ENCODE results near the gene CALD1.

DNA sequence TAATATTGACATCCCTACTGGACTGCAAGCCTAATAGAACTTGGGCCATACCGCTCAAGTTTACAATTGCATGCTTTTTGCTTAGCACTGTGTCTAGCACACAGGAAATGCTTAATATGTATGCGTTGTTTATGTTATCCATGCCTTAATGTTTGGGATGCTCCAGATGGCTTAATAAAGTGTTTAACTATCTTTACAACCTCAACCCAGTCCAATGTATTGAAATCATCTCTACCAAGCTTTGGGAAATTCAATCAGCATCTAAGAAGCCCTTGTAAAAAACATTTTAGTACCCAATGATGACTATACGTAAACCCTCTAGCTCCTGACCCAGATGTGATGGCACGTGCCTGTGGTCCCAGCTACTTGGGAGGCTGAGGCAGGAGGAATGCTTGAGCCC, 40.0 kb downstream of the CALD1 start:
- TF ChIP-seq, protein P1, sequence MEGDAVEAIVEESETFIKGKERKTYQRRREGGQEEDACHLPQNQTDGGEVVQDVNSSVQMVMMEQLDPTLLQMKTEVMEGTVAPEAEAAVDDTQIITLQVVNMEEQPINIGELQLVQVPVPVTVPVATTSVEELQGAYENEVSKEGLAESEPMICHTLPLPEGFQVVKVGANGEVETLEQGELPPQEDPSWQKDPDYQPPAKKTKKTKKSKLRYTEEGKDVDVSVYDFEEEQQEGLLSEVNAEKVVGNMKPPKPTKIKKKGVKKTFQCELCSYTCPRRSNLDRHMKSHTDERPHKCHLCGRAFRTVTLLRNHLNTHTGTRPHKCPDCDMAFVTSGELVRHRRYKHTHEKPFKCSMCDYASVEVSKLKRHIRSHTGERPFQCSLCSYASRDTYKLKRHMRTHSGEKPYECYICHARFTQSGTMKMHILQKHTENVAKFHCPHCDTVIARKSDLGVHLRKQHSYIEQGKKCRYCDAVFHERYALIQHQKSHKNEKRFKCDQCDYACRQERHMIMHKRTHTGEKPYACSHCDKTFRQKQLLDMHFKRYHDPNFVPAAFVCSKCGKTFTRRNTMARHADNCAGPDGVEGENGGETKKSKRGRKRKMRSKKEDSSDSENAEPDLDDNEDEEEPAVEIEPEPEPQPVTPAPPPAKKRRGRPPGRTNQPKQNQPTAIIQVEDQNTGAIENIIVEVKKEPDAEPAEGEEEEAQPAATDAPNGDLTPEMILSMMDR (IDR thresholded peaks at IDR 0.05; ENCODE audit: insufficient read depth, low read length), result no peak
- TF ChIP-seq POLR2AphosphoS5 (IDR thresholded peaks at IDR 0.05; ENCODE audit: low read depth) (no peak), REST (IDR thresholded peaks at IDR 0.05; ENCODE audit: insufficient replicate concordance, low read depth) (no peak), SPI1 (IDR thresholded peaks at IDR 0.05; ENCODE audit: borderline replicate concordance, low read depth) (no peak)

Data from HL-60 (cell line).